Femur (tissue), 1 donor: ENCODE results near the gene DUSP12.

ENCODE experiments used
- DNase-seq: peaks from one replicate; pipeline ENCODE4 v3.0.0-alpha.2; 2017

The DUSP12 gene

DNA sequence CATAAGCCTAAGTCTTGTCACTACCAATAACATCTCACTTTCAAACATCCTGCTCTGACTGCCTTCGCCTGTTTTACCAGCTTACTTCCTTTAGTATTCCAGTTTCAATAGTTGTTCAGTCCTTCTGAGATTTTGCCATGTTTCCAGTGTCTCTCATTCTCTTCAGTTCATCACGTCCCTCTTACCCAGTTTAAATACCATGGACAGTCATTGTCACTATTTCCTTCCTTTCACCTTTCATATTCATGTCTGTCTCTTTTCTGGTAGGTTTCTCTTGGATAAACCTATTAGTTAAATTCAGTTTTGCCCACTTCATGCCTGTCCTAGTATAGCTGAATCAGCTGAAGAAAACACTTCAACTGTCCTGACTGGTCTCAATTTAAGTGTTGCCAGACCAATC lies 22.4 kb downstream of the DUSP12 start:
- DNase-seq = no peak

DNA sequence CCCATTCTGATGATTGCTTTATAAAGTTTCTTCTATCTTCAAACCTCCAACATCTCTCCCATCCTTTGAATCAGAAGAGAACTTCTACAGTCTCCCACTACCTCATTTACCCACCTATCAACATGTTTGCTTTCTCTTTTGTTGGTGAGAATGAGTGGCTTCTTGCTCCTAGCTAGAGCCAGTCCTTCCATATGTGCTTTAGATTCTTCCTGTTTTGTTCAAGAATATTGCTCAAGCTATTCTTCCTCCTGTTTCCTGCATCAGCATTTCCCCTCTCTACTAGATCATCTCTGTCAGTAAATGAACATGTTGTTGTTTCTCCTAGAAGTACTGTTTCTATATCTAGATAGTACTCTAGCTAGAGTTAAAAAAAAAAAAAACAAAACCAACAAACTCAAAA lies 22.8 kb downstream of the DUSP12 start:
- no peak for DNase-seq

DNA sequence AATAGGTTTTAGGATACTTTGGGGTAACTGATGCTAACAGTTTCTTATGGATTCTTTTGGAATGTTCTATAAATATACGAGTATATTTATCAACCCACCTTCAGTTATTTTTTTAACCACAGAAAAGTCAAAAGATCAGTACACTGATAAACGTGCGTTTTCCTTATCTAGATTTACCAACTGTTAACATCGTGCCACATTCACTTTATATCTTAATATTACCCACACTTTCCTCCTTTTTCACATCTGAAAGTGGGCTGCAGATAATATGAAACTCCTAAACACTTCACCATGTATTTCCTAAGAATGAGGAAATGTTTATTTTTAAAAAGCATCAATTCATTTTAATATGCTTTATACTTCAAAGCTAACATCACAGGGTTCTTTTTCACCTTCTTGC lies 24.2 kb downstream of the DUSP12 start:
- DNase-seq = no peak

DNA sequence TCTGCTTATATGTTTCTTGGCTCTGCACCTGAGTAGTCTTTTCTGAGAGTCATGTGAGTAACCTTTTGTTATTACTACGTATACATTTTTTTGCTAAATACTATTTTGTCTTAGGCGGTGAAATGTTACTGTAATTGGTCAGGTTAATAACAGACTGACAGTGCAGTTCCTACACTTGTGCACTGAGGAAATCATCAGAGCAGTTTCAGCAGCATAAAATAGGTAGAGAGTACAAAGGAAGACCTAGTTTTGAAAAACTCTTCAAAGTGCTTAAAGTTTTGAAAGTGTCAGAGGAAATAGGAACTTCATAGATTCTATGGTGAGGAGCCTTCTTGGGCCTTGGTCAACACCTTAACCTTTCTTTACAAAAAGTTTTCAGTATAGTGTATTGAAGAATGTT lies 27.7 kb downstream of the DUSP12 start:
- no peak for DNase-seq

DNA sequence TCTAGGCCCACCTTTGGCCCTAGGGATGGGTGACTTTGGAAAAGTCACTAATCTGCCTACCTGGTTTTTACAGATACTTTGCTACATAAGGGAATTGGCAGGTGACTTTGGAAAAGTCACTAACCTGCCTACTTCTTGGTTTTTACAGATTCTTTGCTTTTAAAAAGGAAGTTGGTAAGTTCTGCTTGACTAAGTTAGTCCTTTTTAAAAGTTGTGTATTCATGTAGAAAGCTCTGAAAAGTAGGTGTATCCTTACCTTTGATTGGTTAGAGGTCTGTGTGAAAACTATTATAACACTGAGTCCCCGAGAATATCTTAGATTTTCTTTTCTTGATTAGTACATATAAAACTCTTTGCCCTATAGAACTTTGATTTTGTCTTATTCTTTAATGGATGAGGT lies 28.9 kb downstream of the DUSP12 start:
- DNase-seq = no peak

DNA sequence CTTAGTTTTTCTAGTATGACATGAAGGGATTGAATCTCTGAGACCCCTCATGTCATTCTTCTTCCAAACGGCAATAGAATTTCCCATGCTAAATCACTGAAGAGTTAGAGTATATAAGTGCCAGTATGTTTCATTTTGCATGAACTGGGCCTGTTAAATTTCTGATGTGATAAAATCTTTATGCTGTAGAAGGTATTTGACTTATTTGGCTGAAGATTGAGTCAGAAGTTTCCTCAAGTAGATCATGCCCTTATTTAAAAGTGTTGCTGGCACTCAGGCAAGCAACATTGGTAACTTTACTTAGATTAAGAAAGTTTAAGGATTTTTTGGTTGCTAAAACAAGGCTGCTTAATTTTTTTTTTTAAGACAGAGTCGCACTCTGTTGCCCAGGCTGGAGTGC lies 29.8 kb downstream of the DUSP12 start:
- DNase-seq = no peak

DNA sequence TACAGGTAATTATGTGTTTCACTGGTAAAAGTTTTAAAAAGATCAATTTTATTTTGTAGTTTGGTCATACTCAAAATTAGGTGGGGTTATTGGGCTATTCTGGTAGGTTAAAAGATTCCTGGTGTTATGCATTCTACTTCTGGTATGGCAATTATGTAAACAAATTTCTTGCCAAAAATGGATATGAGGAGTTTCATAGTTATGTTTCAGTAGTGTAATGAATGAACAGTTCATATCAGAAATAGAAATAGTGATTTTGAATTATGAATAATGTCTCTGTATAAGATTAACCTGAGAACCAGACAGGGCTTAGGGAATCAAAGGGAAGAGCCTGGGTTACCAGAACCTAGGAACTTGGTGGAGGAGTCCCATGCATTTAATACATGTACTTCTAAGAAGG lies 32.4 kb downstream of the DUSP12 start:
- no peak for DNase-seq

DNA sequence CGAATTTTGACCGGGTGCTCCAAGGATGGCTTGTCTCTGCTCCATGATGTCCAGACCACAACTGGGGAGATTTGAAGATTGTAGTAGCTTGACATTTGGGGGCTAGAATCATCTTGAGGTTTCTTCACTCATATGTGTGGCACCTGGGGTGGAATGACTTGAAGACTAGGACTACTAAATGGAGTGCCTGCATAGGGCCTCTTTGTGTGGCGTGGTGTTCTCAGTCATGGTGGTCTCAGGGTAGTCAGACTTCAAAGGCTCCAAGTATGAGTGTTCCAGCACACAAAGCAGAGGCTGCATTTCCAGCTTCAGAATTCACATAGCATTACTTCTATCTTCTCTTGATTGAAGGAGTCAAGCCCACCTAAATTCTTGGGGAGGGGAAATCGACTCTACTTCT lies 33.3 kb downstream of the DUSP12 start:
- DNase-seq = no peak

DNA sequence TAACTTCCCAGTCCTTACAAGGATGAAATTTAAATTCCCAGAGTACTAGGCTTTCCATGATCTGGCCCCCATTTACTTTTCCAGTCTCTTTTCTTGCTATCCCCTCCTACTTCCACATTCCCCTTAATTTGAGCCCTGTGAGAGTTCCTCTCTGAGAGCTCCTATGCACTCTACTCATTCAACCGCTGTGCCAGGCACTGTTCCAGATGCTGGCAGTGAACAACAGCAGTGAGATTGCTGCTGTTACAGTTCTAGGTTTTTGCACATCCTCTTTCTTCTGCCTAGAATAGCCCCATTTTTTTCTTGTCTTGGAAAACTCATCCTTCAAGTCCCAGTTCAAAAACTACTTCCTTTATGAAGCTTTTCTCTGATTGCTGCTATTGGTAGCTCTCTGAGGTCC lies 35.4 kb downstream of the DUSP12 start:
- DNase-seq = no peak

DNA sequence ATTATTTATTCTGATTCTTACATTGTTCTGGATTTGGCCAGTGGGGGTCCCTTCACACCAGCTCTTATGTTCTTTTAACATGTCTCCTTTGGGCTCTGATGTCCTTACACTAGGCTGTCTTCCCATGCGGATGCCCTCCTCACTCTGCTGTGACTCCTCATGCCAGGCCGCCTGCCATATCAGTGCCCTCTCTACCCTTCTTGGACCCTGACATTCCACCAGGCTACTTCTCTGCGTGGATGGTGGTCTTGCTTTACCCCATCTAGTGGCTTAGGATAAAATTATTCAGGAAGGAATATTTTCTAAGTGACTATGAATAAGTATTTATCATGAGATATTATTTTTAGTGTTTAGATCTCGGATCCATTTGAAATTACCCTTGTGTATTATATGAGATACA lies 37.8 kb downstream of the DUSP12 start:
- DNase-seq = no peak

DNA sequence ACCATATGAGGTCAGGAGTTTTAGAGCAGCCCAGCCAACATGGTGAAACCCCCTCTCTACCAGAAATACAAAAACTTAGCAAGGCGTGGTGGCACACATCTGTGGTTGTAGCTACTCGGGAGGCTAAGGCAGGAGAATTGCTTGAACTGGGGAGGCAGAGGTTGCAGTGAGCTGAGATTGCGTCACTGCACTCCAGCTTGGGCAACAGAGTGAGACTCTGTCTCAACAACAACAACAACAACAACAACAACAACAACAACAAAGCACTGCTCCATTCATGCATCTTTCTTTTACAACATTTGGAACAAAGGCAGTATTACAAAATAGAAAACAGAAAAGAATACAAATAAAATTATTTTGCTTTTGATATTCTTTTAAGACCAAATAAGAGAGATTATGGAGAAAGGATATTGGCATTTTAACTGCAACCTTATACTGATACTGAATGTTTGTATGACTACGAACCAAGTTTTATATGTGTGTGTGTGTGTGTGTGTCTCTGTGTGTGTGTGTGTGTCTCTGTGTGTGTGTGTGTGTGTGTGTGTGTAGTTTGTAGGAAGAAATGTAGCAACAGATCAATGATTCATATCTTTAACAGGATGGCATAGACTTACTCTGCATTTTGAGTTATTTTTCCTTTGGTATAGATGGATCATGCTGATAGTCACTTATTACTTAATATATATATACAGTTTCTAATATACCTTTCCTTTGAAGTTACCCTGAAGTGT lies 41.2 kb downstream of the DUSP12 start:
- DNase-seq = no peak

DNA sequence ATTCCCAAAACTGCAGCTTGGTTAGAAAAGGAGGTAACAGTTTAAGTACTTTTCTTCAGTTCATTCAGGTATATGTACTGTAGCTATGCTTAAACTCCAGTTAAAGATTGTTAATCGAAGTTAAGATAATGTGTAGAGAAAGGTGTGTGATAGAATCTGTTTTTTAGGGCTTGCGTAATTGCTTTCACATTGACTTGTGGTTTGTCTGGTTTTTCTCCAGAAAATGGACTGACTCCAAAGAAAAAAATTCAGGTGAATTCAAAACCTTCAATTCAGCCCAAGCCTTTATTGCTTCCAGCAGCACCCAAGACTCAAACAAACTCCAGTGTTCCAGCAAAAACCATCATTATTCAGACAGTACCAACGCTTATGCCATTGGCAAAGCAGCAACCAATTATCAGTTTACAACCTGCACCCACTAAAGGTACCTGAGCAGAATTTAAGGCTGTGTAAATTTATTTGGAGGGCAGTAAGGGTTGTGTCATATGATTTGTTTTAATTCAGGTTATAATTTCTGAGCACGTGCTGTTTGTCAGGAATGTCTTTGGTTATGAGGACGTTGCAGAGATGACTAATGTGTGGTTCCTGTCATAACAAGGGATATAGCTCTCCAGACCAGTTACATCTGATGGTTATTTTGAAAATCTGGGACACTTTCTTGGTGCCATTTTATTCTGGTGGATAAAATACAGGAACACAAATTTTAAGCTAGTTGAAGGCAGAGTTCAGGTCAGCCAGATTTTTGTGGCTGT lies 42.5 kb downstream of the DUSP12 start:
- DNase-seq = no peak

DNA sequence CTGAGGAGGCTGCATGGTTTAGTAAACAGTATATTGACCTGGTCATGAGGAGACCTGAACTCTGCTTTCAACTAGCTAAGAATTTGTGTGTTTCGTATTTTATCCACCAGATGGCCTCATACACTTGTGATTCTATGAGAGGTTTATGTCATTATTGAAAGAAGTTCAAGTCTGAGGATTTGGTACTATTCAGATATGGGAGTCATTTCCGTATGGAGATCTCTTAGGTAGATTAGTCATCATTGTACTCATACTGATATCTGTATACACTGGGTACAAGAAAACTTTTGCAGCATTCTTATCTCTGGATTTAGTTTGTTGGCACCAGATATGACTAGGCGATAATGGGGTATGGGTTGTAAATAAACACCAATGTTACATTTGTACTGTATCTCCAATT lies 43.2 kb downstream of the DUSP12 start:
- no peak for DNase-seq

DNA sequence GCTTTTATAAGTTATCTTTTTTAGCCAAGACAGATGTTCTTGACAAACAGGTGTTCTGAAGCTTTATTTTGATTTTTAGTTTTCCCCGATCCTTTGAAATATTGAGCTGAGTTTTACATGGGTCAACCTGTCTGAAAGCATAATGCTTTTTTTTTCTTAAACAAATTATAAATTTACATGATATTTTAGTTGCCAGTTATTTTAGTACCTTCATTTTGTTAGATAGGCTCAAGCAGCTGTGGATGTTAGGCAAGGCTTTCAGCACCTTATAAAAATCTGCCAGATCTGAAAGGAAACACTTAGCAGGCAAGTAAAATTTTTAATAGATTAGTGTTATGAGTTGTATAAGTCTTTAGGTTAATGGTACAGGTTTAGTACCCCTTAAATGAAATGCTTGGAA lies 50.2 kb downstream of the DUSP12 start:
- DNase-seq = no peak

DNA sequence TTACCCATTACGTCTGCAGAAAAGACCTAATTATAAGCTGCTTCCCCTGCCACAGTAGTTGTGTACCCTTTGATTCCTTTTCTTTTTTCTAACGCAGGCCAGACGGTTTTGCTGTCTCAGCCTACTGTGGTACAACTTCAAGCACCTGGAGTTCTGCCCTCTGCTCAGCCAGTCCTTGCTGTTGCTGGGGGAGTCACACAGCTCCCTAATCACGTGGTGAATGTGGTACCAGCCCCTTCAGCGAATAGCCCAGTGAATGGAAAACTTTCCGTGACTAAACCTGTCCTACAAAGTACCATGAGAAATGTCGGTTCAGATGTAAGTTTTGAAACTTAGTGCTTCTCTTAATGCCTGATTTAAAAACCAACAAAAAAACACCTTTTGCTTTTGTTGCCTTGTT lies 52.4 kb downstream of the DUSP12 start:
- no peak for DNase-seq

DNA sequence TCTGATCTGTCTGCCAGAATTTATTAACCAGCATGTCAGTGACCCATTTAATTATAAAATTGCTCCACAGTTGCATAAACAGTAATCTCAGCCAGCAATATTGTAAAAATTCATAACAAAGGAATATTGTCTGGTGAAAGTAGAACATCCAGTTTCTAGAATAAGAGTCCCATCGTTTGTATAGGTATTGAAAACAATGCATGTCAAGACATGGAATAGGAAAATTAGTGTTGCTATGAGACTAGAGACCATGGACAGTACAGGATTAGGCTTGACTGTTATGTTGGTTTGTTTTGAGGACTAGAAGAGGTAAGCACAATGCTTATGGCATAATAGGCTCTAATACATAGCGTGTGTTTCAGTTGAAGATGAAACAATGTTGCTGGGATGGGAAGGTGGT lies 53.6 kb downstream of the DUSP12 start:
- DNase-seq = no peak

DNA sequence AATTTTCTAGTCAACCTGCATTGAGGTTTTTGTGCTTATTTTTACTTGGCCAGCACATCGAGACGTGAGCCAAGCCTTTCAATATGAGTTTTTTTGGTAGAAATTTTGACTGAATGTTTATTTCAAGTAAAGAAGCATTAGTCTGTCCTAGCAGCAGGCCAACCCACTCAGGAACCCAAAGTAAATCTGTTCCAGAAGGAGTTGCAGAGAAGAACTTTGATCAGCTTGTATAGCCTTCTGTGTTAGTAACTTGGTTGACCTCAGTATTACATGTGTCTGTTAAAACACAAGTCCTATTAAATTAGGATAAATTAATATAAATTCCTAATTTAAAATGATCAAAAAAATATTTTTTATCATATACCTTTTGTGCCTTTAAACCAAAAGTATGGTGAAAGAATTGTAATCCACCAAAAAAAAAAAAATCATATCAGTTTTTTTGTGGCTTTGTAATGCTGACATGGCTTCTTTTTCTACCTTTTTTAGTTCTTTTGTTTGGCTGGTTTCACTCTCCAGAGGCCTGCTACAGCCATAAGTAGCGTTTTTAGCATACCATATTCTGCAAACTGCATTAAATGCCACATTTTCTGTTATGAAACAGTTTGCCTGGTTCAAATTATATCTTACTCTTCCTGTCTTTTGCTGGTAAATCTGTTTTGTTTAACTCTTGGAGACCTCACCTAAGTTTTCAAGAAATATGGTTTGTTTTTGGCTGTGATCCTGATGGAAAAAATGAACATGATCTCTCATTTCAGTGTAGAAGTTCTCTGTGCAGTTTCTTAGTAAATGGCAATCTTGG lies 56.0 kb downstream of the DUSP12 start:
- no peak for DNase-seq
